Measurements from ENCODE around the gene SPR.

Gene SPR

DNA sequence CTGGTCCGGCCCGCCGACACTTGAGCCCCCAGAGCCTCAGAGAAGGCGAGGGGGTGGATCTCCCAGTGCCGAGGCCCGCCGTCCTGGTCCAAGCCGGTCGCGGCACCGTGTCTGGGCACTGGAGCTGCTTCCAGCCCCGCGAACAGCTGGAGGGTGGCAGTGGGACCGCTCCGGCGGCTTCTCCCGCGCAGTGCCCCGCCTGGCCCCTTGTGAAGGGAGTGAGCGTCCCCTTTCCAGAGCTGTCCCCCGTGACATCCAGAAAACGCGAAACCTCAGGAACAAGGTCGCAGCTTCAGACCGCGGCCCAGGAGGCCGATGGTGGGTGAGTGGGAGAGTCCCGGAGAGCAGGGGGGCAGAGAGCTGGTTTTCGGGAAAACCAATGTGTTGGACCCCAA lies 29.5 kb downstream of the SPR start:
- DNase-seq, result no peak

DNA sequence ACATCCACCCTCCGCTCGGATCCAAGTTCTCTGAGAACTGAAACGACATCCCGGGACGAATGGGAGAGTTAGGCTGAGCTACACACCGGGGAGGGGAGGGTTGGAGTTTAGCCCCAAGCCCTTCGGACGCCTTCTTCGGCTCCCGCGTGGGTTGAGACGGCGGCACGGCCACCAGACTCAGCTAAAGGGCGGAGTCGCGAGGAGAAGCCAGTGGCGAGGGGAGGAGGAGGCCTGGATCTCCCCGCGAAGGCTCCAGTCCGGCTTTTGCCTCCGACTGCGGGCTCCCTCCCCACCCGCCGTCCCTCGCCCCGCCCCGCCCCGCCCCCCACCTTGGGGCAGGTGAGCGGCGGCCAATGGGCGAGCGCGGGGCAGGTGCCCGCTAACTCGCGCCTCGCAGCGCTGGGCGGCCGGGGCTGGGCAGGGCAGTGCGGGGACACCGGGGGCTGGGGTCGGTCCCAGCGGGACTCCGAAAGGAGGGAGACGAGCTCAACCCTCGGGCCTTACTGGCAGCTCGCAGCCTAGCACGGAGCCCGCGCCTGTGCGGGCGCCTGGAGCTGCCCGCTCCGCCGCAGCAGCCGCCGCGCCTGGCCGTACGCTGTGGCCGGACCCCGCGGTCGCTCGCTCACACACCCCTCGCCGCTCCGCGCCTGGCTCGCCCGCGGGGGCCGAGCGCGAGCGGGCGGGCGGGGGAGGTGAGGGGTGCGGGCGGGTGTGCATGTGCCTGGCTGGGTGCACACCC lies 30.1 kb downstream of the SPR start, which contains the start of gene EMX1:
Gene EMX1, plus strand, starts transcription at position 382 of the 739 bp plus-strand sequence. Its CDS starts 334 bp downstream, at position 716.
- peak; percentile 88 for DNase-seq

DNA sequence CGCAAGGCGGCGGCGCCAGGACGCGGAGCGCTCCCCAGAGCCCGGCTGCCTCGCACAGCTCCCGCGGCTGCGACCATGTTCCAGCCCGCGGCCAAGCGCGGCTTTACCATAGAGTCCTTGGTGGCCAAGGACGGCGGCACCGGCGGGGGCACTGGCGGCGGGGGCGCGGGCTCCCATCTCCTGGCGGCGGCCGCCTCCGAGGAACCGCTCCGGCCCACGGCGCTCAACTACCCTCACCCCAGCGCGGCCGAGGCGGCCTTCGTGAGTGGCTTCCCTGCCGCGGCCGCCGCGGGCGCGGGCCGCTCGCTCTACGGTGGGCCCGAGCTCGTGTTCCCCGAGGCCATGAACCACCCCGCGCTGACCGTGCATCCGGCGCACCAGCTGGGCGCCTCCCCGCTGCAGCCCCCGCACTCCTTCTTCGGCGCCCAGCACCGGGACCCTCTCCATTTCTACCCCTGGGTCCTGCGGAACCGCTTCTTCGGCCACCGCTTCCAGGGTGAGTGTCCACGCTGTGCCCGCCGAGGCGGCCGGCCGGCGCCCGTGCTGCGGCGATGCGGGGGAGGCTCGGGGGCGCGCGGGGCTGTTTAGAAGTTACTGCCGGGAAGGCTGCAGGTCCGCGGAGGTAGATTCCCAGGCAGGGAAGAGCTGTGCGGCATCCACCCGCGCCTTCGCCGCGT lies 30.8 kb downstream of the SPR start:
- DNase-seq, result no peak

DNA sequence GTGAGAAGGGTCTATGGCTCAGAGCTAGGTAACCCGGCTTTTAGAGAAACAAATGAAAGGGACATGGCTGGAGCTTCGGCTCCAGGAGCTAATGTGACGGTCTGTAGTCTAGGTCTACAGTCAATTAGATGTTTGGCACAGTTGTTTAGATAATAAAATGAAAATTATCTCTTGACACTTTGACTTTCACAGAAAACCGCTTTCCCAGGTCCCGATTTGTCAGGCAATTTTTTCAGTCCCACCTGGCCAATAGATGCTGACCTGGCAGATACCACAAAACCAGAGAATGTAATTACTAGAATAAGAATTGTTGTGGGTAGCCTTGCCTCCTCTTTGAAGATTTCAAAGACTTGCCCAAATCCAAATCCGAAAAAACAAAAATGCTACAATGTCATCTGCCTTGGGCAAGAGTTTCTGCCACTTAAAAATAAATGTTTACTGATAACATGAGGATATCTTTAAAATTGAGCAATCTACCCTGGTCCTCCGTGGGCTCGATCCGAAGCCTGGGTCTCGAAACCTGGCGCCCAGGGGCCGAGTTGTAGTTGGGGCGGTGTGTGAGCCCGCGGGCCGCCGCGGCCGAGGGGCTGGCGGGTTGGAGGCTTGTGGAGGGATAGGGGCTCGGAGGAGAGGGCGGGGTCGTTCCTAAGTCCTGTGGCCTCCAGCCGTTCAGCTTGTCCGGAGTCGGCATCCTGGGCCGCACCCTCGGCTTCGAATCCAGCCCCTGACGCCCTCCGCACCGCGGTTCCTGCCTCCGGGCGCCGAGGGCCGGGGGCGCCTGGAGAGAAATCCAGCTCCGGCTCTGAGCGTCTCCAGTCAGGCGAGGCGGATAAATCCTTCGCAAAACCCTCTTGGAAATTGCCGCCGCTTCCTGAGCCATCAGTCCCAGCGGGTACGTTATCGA lies 32.5 kb downstream of the SPR start:
- DNase-seq, result peak; percentile 70

DNA sequence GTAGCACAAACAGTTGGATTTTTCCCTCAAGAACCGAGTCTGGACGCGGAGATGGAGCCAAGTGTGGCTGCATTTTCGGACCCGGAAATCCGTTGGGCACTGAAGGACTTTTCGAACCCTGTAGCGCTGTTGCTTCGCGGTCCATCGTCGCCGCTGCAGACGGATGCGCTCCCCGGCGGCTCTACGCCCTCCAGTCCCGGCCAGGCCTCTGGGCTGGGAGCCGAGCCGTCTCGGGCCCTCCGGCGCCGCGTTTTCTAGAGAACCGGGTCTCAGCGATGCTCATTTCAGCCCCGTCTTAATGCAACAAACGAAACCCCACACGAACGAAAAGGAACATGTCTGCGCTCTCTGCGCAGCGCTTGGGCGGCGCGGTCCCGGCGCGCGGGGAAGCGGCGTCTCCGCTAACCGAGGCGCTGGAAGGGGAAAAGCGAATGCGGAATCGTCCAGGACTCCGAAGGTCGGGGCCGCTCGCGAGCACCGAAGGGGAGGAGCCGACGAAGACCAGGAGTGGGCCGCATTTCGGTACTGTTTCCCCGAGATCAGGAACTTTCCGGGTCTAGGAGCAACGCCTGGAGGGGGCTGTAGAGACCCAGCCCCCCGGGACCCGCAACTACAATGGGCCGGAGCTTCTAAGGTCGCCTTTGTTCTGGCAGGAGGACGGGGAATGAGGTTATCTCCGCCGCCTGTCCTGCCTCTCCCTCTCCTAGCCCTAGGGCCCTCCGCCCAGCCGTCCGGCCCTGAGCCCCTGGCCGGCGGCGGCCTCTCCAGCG lies 33.3 kb downstream of the SPR start:
- DNase-seq, result peak; percentile 65

DNA sequence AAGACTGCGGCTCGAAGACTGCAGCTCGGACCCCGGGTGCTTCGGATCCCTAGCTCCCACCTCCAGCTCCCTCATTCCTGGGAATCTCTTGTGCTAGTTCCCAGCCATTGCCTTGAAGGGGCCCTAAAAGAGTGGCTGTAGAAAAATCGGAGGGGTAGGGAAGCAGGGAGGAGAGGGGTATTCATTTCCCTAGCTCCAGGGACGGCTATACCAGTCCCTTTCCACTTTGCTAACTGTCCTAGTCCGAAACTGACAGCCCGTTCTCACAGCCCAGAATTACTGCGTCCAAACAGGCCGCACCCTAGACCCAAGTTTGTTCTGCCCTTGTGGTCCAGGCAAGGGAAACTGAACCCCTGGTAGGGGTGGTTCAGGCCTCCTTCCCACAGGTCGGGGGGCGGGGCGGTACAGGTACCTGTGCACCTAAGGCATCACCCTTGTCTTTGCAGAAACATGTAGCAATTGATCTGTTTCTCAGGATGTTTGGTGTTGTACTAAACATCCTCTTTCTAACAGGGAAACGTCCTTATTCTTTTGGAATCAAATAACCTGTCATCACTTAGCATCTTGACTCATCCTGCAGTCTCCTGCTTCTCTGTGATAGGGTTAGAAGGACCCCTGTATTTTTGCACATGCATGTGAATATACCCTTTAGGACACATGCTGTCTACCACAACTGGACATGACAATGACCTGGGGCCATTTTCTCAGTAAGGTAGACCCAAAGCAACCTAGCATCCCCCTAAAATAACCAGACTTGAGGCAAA lies 34.1 kb downstream of the SPR start:
- no peak for DNase-seq

DNA sequence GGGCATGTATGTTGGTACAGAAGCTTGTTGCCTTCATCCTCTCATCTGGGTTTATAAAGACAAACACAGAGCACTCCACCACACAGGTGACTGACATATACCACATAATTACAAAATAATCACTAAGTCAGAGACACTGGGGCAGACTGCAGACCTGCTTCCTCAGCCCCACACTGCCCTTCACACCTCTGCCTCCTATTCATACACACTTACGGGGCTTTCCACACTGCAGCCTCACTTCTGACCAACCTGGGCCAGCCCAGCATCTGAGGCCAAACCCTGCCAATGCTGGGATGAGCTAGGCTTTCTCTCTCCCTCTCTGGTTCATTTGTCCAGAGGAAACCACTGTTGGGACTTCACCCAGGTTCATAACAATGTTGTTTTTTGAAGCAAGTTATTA lies 34.6 kb downstream of the SPR start:
- no peak for DNase-seq

DNA sequence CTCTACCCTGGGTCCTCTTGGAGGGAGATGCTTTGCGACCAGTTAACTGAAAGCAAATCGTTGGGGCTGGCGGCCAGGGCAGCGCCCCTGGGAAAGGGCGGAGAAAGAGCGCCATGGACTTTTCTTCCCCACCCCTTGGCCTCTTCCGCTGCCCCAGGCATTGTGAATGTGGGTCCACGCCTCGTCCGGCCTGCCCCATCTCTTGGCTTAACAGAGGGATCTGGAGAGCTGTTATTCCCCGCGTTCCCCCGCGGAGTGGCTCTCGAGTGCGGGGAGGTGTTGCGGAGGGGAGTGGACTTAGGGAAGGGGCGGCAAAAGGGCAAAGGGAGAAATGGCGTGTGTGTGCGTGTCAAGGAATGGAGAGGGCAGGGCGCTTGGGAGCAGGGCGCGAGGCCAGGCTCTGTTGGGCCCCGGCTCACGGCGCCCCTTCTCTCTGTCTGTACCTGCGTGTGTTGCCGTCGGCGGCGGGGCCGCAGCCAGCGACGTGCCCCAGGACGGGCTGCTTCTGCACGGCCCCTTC lies 36.7 kb downstream of the SPR start:
- no peak for DNase-seq

DNA sequence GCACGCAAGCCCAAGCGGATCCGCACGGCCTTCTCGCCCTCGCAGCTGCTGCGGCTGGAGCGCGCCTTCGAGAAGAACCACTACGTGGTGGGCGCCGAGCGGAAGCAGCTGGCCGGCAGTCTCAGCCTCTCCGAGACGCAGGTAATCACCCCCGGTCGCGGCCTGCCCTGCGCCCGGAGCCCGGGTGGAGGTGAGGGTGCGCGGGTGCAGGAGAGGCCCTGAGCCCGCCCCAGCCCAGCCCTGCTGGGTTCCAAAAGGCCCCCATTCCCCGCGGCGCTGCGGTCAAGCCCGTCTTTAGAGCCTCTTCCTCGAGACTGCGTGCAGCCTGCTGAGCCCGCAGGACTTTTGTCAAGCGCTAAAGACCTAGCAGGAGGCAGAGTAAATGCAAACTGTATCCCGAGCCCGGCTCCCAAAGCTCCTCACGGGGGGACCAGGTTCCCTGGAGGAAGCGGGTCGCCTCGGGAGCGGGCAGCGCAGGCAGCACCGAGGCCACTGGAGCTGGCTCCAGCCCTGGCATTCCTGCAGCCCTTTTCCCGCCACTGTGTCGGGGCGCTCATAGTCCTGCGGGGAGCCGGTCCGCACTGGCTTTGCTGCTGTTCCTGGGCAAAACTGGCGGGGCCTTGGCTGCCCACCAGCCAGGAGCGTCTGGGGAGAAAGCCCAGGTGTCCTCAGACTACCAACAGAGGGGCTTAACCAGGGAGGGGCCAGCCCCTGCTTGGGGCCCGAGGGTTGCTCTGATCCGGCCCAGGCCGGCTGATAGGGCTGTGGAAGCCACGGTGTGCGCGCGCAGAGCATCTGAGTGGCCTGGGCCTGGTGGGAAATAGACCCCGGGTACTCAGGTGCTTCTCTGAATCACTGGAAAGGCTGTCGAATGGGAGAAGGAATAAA lies 37.4 kb downstream of the SPR start:
- peak; percentile 33 for DNase-seq

DNA sequence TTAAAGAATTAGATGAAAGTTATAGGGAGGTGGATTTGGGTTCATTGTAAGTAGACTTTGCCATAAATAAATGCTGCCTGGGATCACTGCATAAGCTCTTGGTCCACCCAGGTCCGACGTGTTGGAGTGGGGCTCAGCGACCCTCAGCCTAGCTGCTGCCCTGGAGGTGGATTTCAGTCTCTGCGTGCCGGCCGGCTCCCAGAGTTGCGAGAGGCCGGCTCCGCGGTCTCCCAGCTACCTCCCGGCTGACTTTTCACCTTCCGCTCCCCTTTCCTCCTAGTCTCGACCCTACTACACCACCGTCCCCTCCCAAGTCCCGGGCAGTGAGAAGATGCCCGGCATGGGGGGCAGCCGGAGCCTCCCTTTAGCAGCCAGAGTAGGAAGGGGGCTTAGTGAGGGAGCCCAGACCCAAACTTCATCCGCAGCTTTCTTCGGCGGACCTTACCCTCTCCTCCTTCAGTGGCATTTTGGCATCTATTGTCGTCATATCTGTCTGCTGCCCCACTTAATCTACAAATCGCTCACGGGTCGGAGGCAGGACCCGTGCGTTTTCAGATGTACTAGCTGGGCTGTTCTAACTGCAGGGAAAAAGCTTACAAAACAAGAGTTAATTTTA lies 38.2 kb downstream of the SPR start:
- DNase-seq, result no peak

DNA sequence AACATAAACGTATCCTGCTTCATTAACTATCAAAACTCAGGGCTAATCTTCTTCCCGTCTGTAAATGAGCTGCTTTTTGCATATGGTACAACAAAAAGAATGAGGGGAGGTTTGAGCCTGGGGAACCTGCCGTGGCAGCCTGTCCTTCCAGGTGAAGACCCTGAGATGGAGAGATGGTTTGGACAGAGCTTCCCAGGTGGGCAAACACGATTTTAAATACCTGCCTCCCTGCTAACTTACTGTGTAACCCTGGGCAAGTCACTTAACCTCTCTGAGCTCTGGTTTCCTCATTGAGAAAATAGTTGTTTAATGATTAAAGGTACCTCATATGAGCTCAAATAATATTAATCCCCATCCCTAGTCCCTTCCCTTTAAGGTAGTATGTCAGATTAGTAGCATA lies 39.2 kb downstream of the SPR start:
- DNase-seq, result no peak

DNA sequence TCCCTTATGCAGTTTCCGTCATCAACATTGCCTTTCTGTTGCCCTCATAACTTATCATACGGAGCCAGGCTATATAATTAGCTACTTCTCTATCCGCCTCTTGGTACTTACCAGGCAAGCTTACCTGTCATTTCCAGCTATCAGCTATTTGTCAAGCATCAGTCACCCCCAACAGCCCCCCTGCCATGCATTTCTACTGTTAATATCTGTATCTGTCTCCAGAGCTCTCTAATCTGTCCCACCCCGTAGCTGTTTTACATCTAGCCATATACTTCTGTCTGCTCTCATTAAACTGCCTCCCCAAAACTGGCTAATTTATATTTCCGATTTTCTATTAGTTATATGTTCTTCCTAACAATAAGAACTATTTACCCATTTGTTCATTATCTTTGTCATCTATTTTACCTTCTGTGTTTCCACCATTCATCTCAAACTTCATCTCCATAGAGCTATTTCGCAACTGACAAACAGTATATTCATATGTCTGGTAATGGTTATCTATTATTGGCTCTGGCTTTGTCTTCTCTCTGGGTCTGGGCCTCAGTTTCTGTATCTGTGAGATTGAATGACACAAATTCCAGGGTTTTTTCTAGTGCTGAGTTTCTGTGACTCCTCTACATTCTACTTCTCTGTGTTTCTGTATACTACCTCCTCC lies 39.7 kb downstream of the SPR start:
- DNase-seq, result no peak

DNA sequence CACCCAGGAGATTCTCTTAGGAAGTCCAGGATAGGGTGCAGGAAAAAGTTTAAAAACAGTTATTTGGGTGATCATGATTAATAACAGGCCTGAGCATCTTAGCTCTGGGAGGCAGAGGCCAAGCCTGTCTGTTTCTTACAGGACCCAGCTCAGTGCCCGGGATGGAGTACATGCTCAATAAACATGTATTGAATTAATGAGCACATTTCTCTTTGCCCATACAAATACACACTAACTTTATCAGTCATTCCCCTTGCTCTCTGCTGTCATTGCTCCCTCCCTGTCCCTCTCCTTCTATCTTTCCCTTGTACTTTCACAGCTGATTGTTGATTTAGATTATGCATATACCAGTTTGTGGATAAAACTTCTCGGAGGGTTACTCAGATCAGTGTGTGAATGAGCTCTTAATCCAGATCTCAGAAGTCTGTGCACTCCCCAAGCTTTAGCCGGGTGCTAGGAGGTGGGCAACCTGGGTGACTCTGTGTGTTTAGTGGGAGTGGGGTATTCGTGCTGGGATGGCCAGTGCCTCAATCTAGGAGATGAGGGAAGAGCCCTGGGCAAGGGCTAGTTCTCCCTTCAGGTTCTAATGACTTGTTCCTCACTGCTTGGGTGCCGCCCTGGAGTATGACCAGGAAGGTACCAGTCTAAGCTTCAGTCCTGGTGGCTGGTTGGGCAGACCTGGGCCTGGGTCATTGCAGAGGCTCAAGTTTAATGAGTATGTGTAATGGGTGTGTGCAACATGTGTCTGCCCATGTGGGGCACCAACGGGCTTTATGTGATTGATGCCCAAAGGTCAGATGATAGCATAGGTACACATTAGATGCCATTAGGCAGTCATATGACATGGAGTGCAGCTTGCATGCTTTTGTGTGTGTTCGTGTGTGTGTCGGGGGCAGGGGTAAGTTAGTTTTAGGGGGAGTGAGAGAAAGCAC lies 40.7 kb downstream of the SPR start:
- DNase-seq, result no peak

DNA sequence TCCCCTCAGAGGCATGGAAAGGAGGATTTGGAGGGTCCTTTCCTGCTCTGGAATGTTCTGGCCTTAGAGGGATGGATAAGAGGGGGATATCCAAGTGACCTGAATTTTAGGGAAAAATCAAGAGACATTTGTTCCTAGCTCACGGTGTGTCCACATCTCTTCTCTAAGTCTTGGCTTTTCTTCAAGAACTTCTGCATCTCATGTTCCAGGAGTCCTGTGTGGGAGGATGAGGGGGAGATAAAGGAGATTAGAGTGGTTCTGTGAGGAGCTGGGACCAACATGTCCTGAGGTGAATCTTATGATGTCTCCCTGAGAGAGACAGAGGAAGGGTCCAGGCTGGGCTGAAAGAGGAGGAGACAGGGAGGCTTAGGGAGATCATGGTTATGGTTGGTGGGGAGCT lies 41.8 kb downstream of the SPR start:
- DNase-seq, result no peak

DNA sequence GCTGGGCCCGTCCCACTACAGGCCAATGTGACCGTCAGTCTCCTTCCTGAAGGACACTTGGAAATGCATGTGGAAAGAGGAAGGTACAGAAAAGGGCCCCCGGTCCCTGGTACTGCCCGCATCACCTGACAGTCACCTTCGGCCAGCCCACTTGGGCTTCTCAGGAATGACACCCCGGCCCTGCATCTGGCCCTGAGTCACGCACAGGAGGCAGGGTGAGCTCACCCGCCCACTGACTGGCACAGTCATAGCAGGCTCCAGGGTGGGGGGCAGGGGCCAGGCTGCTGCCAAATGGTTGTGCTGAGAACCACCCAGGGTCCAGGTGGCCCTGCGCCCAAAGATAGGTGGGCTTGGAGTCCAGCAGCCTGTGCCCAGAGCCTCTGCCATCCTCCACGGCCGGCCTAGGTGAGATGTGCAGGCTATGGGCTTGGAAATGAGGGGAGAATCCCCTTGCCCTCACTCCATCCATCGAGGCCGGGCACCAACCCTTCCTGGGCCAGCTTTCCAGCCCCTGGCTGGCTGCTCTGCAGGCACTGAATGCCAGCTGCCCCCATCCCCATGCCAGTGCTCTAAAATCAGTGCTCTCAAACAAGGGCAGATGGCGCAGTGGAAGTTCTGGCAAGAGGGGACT lies 44.2 kb downstream of the SPR start:
- DNase-seq, result no peak

DNA sequence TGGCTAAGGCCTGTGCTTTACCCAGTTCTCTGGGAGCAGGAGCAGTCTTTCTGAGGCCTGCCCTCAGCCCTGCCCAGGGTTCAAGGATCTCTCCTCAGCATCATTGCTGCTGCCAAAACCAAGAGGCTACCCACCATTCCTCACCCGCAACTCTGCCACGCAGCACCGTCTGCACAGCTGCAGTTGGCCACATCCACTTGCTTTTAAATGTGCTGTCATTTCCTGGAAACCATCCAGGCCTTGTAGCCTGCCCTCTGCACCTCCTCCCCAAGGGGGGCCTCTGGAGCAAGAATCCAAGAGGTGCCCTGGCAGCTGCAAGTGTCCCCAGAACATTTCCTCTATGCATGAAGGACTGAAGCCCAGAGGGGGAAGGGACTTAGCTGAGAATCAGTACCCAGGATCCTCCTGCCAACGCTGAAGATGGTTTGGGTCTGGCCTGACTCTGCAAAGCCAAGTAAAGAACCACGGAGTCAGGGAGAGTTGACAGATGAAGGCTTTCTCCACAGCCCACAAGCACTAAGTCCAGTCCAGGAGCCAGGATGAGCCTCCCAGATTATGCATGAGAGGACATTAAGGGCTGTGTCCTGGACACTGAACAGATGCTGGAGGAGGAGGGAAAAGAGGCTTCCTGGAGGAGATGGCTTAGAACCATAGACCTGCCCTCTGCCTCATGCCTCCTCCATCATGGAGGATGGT lies 45.0 kb downstream of the SPR start:
- no peak for DNase-seq

DNA sequence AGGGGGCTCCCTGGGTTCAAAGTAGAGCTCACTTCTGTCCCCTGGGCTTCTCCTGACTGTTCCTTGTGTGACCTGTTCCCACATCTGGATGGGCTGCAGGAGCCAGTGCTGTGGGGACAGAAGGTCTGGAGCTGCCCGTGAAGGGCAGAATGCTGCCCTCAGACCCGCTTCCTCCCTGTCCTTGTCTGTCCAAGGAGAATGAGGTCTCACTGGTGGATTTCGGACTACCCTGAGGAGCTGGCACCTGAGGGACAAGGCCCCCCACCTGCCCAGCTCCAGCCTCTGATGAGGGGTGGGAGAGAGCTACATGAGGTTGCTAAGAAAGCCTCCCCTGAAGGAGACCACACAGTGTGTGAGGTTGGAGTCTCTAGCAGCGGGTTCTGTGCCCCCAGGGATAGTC lies 45.6 kb downstream of the SPR start:
- no peak for DNase-seq

All from NCI-H82 (cell line).